ENCODE results near the gene MKX. TPM values are rescaled to one million over a fixed set of nuclear protein-coding genes. Genes with fewer than 3 reads are reported as not detected.

Gene MKX
- total RNA-seq, 4 donors from 2014 or later = 19.2 to 35.5 (median 23.7) TPM

DNA sequence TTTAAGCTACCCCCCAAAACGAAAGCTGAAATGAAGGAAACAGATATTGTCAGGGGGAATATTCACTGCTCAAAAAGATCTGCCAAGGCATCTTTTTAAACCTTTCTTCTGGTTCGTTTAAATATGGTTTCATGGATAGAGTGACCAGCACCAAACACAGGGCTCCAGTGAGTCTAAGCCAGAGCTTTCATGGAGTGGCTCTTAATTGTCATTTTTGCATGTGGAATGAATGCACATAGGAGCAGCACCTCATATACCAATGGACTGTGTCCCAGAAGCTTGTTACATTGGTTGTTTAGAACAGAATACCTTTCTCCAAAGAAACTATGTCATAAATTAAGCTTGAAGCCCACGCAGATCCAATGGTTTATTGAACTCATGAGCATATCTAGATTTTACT lies 17.3 kb downstream of the MKX start:
- Histone ChIP-seq H3K4me1 (peaks cover 0 to 75% (median 60%) of the 10 kb centered on the region in 4 donors), H3K4me3 (peak overlapping the region in 1 of 4 donors; percentile 13), H3K9me3 (no peaks in the 10 kb centered on the region), H3K36me3 (no peaks in the 10 kb centered on the region), H3K27ac (replicated peaks in 1 of 4) (peak overlapping the region; percentile 73 to 83 (median 74)), H3K27me3 (no peaks in the 10 kb centered on the region)
- WGBS = 71% methylated on average over 3 of the region's 3 CpGs
- DNase-seq (ENCODE audit: extremely low spot score) = no peak
- no peak for TF ChIP-seq POLR2AphosphoS5 (IDR thresholded peaks at IDR 0.05)
- no peak for TF ChIP-seq EP300 (IDR thresholded peaks at IDR 0.05)
- TF ChIP-seq, protein P1, sequence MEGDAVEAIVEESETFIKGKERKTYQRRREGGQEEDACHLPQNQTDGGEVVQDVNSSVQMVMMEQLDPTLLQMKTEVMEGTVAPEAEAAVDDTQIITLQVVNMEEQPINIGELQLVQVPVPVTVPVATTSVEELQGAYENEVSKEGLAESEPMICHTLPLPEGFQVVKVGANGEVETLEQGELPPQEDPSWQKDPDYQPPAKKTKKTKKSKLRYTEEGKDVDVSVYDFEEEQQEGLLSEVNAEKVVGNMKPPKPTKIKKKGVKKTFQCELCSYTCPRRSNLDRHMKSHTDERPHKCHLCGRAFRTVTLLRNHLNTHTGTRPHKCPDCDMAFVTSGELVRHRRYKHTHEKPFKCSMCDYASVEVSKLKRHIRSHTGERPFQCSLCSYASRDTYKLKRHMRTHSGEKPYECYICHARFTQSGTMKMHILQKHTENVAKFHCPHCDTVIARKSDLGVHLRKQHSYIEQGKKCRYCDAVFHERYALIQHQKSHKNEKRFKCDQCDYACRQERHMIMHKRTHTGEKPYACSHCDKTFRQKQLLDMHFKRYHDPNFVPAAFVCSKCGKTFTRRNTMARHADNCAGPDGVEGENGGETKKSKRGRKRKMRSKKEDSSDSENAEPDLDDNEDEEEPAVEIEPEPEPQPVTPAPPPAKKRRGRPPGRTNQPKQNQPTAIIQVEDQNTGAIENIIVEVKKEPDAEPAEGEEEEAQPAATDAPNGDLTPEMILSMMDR (IDR thresholded peaks at IDR 0.05) = no peak
- no peak for TF ChIP-seq POLR2A (IDR thresholded peaks at IDR 0.05; ENCODE audit: low read depth)
- intact Hi-C loops (cut with DNase I) = no loop called here

GRCh38 chr10:27724287-27724686 lies 21.3 kb downstream of the MKX start:
- TF ChIP-seq EP300 (IDR thresholded peaks at IDR 0.05) = no peak
- TF ChIP-seq, protein P1 (IDR thresholded peaks at IDR 0.05) = peak; percentile 26 to 46 (median 40)
- WGBS = 82% methylated on average over 1 of the region's 1 CpG
- Histone ChIP-seq H3K27ac (replicated peaks in 1 of 4) (peak overlapping the region; percentile 73 to 83 (median 74)), H3K27me3 (no peaks in the 10 kb centered on the region), H3K9me3 (no peaks in the 10 kb centered on the region), H3K4me3 (peak overlapping the region in 2 of 4 donors; percentile 0 to 2), H3K4me1 (peaks cover 0 to 74% (median 65%) of the 10 kb centered on the region in 4 donors), H3K36me3 (no peaks in the 10 kb centered on the region)
- intact Hi-C loops (cut with DNase I) = no loop called here
- no peak for DNase-seq (ENCODE audit: extremely low spot score)

- H3K27me3 ChIP-seq = no peaks in the 10 kb centered on the region
- TF ChIP-seq, protein P1 (IDR thresholded peaks at IDR 0.05) = no peak
- TF ChIP-seq POLR2A (IDR thresholded peaks at IDR 0.05; ENCODE audit: low read depth) = no peak
- TF ChIP-seq POLR2AphosphoS5 (IDR thresholded peaks at IDR 0.05) = peak; percentile 40 to 82
- TF ChIP-seq EP300 (IDR thresholded peaks at IDR 0.05) = no peak
- peaks cover 0 to 67% (median 59%) of the 10 kb centered on the region in 4 donors for H3K4me1 ChIP-seq
- H3K4me3 ChIP-seq = peak overlapping the region in 1 of 4 donors; percentile 2
- intact Hi-C loops (cut with DNase I) = no loop called here
- no peak for DNase-seq (ENCODE audit: extremely low spot score)
- H3K9me3 ChIP-seq = no peaks in the 10 kb centered on the region
- H3K27ac ChIP-seq (replicated peaks in 1 of 4) = peak overlapping the region; percentile 73 to 83 (median 74)
- H3K36me3 ChIP-seq = no peaks in the 10 kb centered on the region
These were observed 22.2 kb downstream of the MKX start for GRCh38 chr10:27723436-27723835.

- 90% methylated on average over 1 of the region's 1 CpG for WGBS
- H3K9me3 ChIP-seq = no peaks in the 10 kb centered on the region
- H3K4me3 ChIP-seq = no peak overlapping the region
- peaks cover 3 to 60% (median 41%) of the 10 kb centered on the region in 4 donors for H3K4me1 ChIP-seq
- H3K36me3 ChIP-seq = no peaks in the 10 kb centered on the region
- H3K27ac ChIP-seq (replicated peaks in 1 of 4) = no peak overlapping the region
- TF ChIP-seq POLR2A (IDR thresholded peaks at IDR 0.05; ENCODE audit: low read depth) = no peak
- TF ChIP-seq EP300 (IDR thresholded peaks at IDR 0.05) = no peak
- no peak for TF ChIP-seq POLR2AphosphoS5 (IDR thresholded peaks at IDR 0.05)
- TF ChIP-seq, protein P1 (IDR thresholded peaks at IDR 0.05) = no peak
- no peak for DNase-seq (ENCODE audit: extremely low spot score)
- H3K27me3 ChIP-seq = no peaks in the 10 kb centered on the region
- intact Hi-C loops (cut with DNase I) = no loop called here
These were observed 25.1 kb downstream of the MKX start for GRCh38 chr10:27720529-27720928.

GRCh38 chr10:27719052-27719451 lies 26.6 kb downstream of the MKX start:
- Histone ChIP-seq H3K36me3 (no peaks in the 10 kb centered on the region), H3K27me3 (no peaks in the 10 kb centered on the region), H3K4me1 (peaks cover 11 to 59% (median 39%) of the 10 kb centered on the region in 4 donors), H3K9me3 (no peaks in the 10 kb centered on the region), H3K4me3 (no peak overlapping the region), H3K27ac (replicated peaks in 1 of 4) (no peak overlapping the region)
- TF ChIP-seq, protein P1 (IDR thresholded peaks at IDR 0.05) = no peak
- TF ChIP-seq EP300 (IDR thresholded peaks at IDR 0.05) (no peak), POLR2A (IDR thresholded peaks at IDR 0.05; ENCODE audit: low read depth) (no peak), POLR2AphosphoS5 (IDR thresholded peaks at IDR 0.05) (no peak)
- intact Hi-C loops (cut with DNase I) = no loop called here
- WGBS = 97% methylated on average over 3 of the region's 3 CpGs
- no peak for DNase-seq (ENCODE audit: extremely low spot score)

Data from esophagus muscularis mucosa (tissue), 4 donors.